ENCODE data around the gene BABAM2.

DNA sequence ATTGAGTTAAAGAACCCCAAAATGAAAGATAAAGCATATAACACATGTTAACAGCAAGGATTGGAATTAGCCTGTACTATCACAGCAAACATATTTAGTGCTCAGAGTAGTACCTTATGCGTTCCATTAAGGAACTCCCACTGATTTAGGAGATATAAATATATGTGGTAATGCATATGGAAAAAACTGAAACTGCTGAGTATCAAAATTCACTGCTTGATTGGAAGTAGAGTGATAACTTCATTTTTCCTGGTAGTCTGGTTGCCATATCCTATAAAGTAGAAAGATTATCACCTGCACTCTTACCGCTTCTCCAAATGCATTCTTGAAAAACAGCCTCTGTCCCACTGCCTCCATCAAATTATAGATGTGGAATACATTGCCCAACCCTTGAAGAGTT is 407.0 kb downstream of the BABAM2 start:
- no peak for TF ChIP-seq EZH2 (IDR thresholded peaks at IDR 0.05; ENCODE audit: insufficient read depth, poor library complexity, severe bottlenecking)
- TF ChIP-seq EZH2phosphoT487 (IDR thresholded peaks at IDR 0.05; ENCODE audit: insufficient read depth, low read depth): no peak
